GM18867 (cell line): ENCODE measurements around the gene SPTBN1.

Source experiments
- ATAC-seq: cut with Tn5 transposase; IDR thresholded peaks from one replicate; pipeline ENCODE4 v1.9.1; 2021; ENCODE audit warnings: mild to moderate bottlenecking, moderate library complexity; ENCODE audit not compliant: unreplicated experiment

The SPTBN1 gene

GRCh38 chr2:54455563-54456361 is at the start of gene SPTBN1:
SPTBN1 (plus strand) TSS chr2:54456327; CDS start chr2:54526419, 70,092 bp downstream.
- peak; percentile 16 for ATAC-seq

DNA sequence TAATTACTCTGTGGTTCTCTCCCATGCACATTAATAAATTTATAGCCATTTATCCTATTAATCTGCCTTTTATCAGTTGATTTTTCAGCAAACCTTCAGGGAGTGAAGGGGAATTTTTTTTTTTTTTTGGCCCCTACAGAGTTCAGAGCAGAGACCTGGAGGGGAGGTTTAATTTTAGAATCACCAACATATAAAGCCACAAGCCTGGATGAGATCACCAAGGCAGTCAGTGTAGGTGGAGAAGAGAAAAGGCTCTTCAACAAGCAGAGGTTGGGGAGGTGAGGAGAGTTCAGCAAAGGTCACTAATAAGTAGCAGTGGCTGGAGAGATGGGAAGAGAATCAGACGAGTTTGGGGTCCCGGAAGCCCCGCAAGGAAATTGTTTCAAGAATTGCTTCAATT is 48.4 kb upstream of the SPTBN1 start:
- no peak for ATAC-seq

GRCh38 chr2:54408288-54408687 is 47.8 kb upstream of the SPTBN1 start:
- ATAC-seq, result no peak

GRCh38 chr2:54409752-54410151 is 46.4 kb upstream of the SPTBN1 start:
- no peak for ATAC-seq

GRCh38 chr2:54411801-54412354 is 44.2 kb upstream of the SPTBN1 start:
- no peak for ATAC-seq

- ATAC-seq, result no peak
Measured at GRCh38 chr2:54416166-54416813, 39.8 kb upstream of the SPTBN1 start.

GRCh38 chr2:54416938-54417337 is 39.2 kb upstream of the SPTBN1 start:
- no peak for ATAC-seq

DNA sequence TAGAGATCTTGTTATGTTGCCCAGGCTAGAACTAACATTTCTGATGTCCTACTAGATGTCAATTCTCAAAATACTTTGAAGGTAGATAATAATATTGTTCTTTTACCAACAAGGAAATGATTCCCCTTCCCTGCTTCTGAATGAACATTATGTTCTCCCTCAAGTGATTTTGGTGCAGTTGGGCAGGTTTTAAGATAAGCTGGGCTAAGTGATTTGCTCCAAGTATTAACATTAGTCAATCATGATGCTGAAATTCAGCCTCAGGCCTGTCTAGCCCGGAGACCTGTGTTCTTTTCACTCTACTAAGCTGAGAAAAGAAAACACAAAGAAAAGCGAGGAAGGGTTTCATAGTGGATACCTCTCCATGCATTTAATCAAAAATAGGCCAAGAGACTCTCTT is 38.5 kb upstream of the SPTBN1 start:
- ATAC-seq, result no peak

- ATAC-seq, result no peak
Measured at GRCh38 chr2:54419388-54419787, 36.7 kb upstream of the SPTBN1 start.

DNA sequence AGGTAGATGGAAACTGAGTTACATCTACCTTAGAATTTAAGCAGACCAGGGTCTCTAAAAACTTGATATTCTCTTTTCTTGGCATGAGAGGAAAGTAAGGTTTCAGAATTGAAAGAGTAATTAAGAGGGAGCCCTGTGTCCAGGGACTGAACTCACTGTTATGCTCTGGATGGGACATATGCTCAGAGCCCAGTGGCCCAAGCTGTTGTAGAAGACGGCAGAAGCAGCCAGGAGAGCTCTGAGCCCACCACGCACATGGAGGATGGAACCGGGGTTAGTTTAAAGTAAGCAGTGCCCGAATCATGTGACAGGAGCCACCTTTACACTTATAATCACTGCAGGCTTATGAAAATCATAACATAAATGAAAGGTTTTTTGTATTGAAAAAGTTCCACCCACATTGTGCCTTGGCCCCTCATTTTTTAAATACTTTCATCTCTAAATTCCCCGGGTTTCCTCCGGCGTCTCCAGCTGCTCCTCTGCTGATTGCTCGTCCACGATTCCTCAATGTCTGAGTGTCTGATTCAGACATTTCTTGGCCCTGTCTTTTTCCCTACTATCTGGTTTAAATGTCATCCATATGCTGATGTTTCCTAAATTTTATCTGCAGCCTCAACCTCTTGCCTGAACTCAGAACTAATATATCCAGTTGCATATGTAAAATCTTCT is 36.1 kb upstream of the SPTBN1 start:
- no peak for ATAC-seq

DNA sequence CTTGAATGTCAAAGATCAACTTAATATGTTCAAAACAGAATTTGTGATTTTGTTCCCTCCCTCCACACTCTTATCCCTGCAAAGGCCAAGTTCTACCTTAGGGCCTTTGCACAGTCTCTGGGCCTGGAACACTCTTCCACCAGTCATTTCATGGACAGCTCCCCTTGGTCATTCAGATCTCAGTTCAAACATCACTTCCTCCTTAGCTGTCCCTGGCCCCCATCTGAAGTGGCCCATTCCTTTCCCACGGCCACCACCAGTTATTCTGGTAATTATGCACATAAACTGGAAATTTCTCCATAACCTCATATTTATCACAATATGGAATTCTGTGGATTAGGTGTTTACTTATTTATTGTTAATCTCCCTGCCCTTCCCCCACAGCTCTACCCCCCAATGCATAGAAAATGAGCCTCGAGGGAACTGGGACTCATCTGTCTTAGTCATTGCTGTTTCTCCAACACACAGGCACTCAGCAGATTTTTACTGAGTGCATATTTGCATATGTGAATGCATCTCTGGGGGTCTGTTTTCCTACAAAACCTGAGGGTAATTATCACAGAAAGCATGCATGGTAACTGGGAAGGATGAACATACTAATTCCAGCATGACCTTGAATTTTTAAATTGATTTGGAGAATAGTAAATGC is 35.5 kb upstream of the SPTBN1 start:
- no peak for ATAC-seq

GRCh38 chr2:54422072-54422581 is 34.0 kb upstream of the SPTBN1 start:
- ATAC-seq, result no peak

GRCh38 chr2:54423213-54423612 is 32.9 kb upstream of the SPTBN1 start:
- no peak for ATAC-seq

- no peak for ATAC-seq
Measured at GRCh38 chr2:54424555-54425163, 31.5 kb upstream of the SPTBN1 start.

GRCh38 chr2:54428108-54428831 is 27.9 kb upstream of the SPTBN1 start:
- ATAC-seq, result no peak

- ATAC-seq, result no peak
Measured at GRCh38 chr2:54429054-54429453, 27.1 kb upstream of the SPTBN1 start.

DNA sequence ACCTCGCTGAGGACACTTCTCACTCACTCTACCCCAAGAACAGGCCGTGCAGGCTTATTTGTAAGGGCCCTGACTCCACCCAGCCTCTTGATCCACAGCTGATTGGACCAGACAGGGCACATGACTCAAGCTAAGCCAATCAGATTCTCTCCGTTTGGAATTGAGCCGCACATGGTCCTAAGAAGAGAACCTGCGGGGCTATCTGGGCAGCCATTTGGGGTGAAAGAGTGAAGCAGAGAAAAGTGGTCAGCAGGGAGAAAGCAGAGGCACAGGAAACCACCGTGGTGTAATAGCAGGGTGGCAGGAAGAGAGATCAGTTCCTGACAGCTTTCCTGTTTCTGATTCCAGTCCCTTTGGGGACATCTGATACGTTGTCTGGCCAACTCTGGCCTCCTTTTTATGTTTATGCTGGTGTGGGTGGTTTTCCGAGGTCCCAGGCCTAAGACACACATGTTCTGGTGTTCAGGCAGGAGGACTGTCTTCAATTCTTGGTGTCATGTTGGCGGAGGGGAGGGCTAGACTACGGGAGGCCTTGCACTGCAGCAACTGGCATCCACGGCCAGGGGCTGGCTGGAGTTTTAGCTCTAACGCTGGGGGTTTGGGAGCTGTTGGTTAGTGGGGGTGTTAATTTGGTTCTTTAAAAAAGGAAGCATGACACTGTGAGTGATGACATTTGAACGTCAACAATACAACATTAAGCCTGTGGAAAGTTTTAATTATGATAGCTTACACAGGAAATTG is 26.1 kb upstream of the SPTBN1 start:
- no peak for ATAC-seq

DNA sequence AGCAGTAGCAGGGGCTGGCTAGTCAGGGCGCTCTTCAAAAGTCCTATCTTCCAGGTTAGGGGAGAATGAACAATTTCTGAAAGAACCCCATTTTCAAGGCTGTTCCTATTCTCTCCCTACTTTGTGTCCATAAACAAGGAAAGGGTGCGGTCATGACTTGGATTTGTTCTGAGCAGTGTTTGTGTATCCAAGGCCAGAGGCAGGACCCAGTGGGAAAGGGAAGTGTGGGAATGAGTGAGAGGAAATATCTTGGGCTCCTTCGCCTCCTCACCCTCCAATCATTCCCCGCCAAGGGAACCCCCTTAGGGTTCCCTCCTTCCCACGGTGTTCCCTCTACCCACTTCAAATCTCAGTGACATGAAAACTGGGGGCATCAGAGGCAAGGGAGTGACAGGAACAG is 25.5 kb upstream of the SPTBN1 start:
- ATAC-seq, result no peak
